Trophoblast cell (in vitro differentiated cells and primary cell): Measurements from ENCODE around the gene CTSH.

Experiments used
- DNase-seq, 2 donors: peaks; one replicate each; pipeline ENCODE4 v3.0.0-alpha.2; 2016
- H2AFZ ChIP-seq: 2 replicates; pipeline ENCODE4 v1.6.1; 2013; ENCODE audit warnings: low read length, moderate library complexity, mild to moderate bottlenecking; ENCODE audit not compliant: insufficient read depth, poor library complexity
- H2AK5ac ChIP-seq: 2 replicates; pipeline ENCODE4 v1.6.1; 2013; ENCODE audit warnings: mild to moderate bottlenecking, low read length
- H2BK120ac ChIP-seq: 2 replicates; pipeline ENCODE4 v1.6.1; 2013; ENCODE audit warnings: low read length, mild to moderate bottlenecking, moderate library complexity; ENCODE audit not compliant: insufficient read depth, poor library complexity
- H2BK12ac ChIP-seq: 2 replicates; pipeline ENCODE4 v1.6.1; 2013; ENCODE audit warnings: mild to moderate bottlenecking, low read length, moderate library complexity
- H2BK5ac ChIP-seq: 2 replicates; pipeline ENCODE4 v1.6.1; 2013; ENCODE audit warnings: low read length, low read depth, moderate library complexity, mild to moderate bottlenecking; ENCODE audit not compliant: poor library complexity
- H3K14ac ChIP-seq: 2 replicates; pipeline ENCODE4 v1.6.1; 2013; ENCODE audit warnings: mild to moderate bottlenecking, low read length
- H3K18ac ChIP-seq: 2 replicates; pipeline ENCODE4 v1.6.1; 2013; ENCODE audit warnings: mild to moderate bottlenecking, low read length
- H3K23ac ChIP-seq: 2 replicates; pipeline ENCODE4 v1.6.1; 2013; ENCODE audit warnings: low read length
- H3K27ac ChIP-seq: 2 replicates; pipeline ENCODE4 v1.5.1; 2013; ENCODE audit warnings: low read depth, mild to moderate bottlenecking, inconsistent platforms, low read length, moderate library complexity
- H3K27me3 ChIP-seq: 2 replicates; pipeline ENCODE4 v1.6.1; 2013; ENCODE audit warnings: inconsistent platforms, mild to moderate bottlenecking, low read length, moderate library complexity; ENCODE audit not compliant: insufficient read depth
- H3K36me3 ChIP-seq, 2 experiments: 1 replicate in 1 of 2; 2 replicates in 1 of 2; pipeline ENCODE4 v1.6.1; 2013; ENCODE audit warnings: low read length in 2 of 2, mild to moderate bottlenecking in 2 of 2, moderate library complexity in 1 of 2; ENCODE audit not compliant: insufficient read depth in 2 of 2, control insufficient read depth in 1 of 2
- H3K4ac ChIP-seq: 2 replicates; pipeline ENCODE4 v1.6.1; 2013; ENCODE audit warnings: low read depth, mild to moderate bottlenecking, low read length, moderate library complexity
- H3K4me1 ChIP-seq, 2 experiments: 1 replicate in 1 of 2; 2 replicates in 1 of 2; pipeline ENCODE4 v1.6.1; 2013; ENCODE audit warnings: low read length in 2 of 2, mild to moderate bottlenecking in 2 of 2, moderate library complexity in 1 of 2; ENCODE audit not compliant: insufficient read depth in 2 of 2, control insufficient read depth in 1 of 2
- H3K4me2 ChIP-seq: 2 replicates; pipeline ENCODE4 v1.6.1; 2013; ENCODE audit warnings: inconsistent platforms, mild to moderate bottlenecking, low read length, moderate library complexity
- H3K4me3 ChIP-seq: 2 replicates; pipeline ENCODE4 v1.5.1; 2013; ENCODE audit warnings: mild to moderate bottlenecking, low read depth, low read length, inconsistent platforms
- H3K79me1 ChIP-seq: one replicate; pipeline ENCODE4 v1.6.1; 2013; ENCODE audit warnings: low read length
- H3K79me2 ChIP-seq: 2 replicates; pipeline ENCODE4 v1.6.1; 2013; ENCODE audit warnings: low read length, mild to moderate bottlenecking; ENCODE audit not compliant: control insufficient read depth, insufficient read depth, poor library complexity
- H3K9ac ChIP-seq: 2 replicates; pipeline ENCODE4 v1.6.1; 2013; ENCODE audit warnings: mild to moderate bottlenecking, low read length
- H3K9me3 ChIP-seq: 2 replicates; pipeline ENCODE4 v1.6.1; 2013; ENCODE audit warnings: low read depth, mild to moderate bottlenecking, control low read depth, inconsistent platforms, low read length; ENCODE audit not compliant: insufficient read depth
- H4K12ac ChIP-seq: 2 replicates; pipeline ENCODE4 v1.6.1; 2013; ENCODE audit warnings: low read depth, mild to moderate bottlenecking, low read length, moderate library complexity
- H4K8ac ChIP-seq: 2 replicates; pipeline ENCODE4 v1.6.1; 2013; ENCODE audit warnings: low read depth, mild to moderate bottlenecking, low read length, moderate library complexity
- H4K91ac ChIP-seq: one replicate; pipeline ENCODE4 v1.6.1; 2013; ENCODE audit warnings: low read depth, mild to moderate bottlenecking, low read length, moderate library complexity
- WGBS: extraction: QIAGEN DNeasy Blood & Tissue Kit; methylation state at CpG from one replicate; pipeline ENCODE4 v1.1.7; 2013; ENCODE audit warnings: missing lambda C conversion rate; ENCODE audit not compliant: insufficient read length, insufficient coverage; ENCODE audit errors: extremely low coverage; 5-methylcytosine and 5-hydroxymethylcytosine counted together

Gene CTSH

GRCh38 chr15:78992416-78993256 lies 47.8 kb upstream of the CTSH start:
- H4K91ac ChIP-seq: no peak overlapping the region
- H3K79me1 ChIP-seq: peaks cover 17% of the 10 kb centered on the region
- peak in 1 of 2 donors; percentile 11 for DNase-seq
- H3K4ac ChIP-seq: no peak overlapping the region
- H3K79me2 ChIP-seq: no peaks in the 10 kb centered on the region
- H2BK120ac ChIP-seq: no peak overlapping the region
- no peaks in the 10 kb centered on the region for H3K27me3 ChIP-seq
- H4K12ac ChIP-seq: no peak overlapping the region
- no peak overlapping the region for H3K4me2 ChIP-seq
- no peak overlapping the region for H2AFZ ChIP-seq
- H3K23ac ChIP-seq: no peak overlapping the region
- H2BK5ac ChIP-seq: no peak overlapping the region
- H3K9ac ChIP-seq: no peak overlapping the region
- H3K9me3 ChIP-seq: peaks cover 12% of the 10 kb centered on the region
- H2AK5ac ChIP-seq: no peak overlapping the region
- peak overlapping the region; percentile 16 for H3K4me3 ChIP-seq
- no peak overlapping the region for H3K27ac ChIP-seq
- WGBS: no CpG with 5 or more reads among the region's 17 CpGs
- H3K36me3 ChIP-seq: peaks cover 2 to 3% of the 10 kb centered on the region in 2 experiments
- H3K4me1 ChIP-seq: peaks cover 27 to 29% of the 10 kb centered on the region in 2 experiments
- H2BK12ac ChIP-seq: no peak overlapping the region
- H4K8ac ChIP-seq: no peak overlapping the region
- no peak overlapping the region for H3K14ac ChIP-seq
- no peak overlapping the region for H3K18ac ChIP-seq

GRCh38 chr15:78991879-78992278 lies 47.0 kb upstream of the CTSH start:
- Histone ChIP-seq H3K4ac (no peak overlapping the region), H2BK5ac (no peak overlapping the region), H3K4me3 (no peak overlapping the region), H3K9ac (no peak overlapping the region), H2BK120ac (no peak overlapping the region), H3K4me1 (peaks cover 23 to 26% of the 10 kb centered on the region in 2 experiments), H3K27ac (no peak overlapping the region), H4K8ac (no peak overlapping the region), H3K4me2 (no peak overlapping the region), H4K91ac (no peak overlapping the region), H3K36me3 (peaks cover 2 to 3% of the 10 kb centered on the region in 2 experiments), H3K27me3 (no peaks in the 10 kb centered on the region), H4K12ac (no peak overlapping the region), H3K79me1 (peaks cover 16% of the 10 kb centered on the region), H2AK5ac (no peak overlapping the region), H3K79me2 (no peaks in the 10 kb centered on the region), H3K9me3 (peaks cover 12% of the 10 kb centered on the region), H2AFZ (no peak overlapping the region), H2BK12ac (no peak overlapping the region), H3K23ac (no peak overlapping the region), H3K14ac (no peak overlapping the region), H3K18ac (no peak overlapping the region)
- 100% methylated on average over 3 of the region's 15 CpGs for WGBS
- no peak for DNase-seq

GRCh38 chr15:78991476-78991875 lies 46.6 kb upstream of the CTSH start:
- Histone ChIP-seq H3K79me1 (peaks cover 13% of the 10 kb centered on the region), H4K8ac (no peak overlapping the region), H3K4ac (no peak overlapping the region), H3K9me3 (peaks cover 12% of the 10 kb centered on the region), H3K18ac (no peak overlapping the region), H3K4me2 (no peak overlapping the region), H3K9ac (no peak overlapping the region), H3K27ac (no peak overlapping the region), H3K23ac (no peak overlapping the region), H4K91ac (peak overlapping the region; percentile 16), H2BK5ac (no peak overlapping the region), H3K79me2 (no peaks in the 10 kb centered on the region), H3K36me3 (peaks cover 2 to 3% of the 10 kb centered on the region in 2 experiments), H2BK120ac (no peak overlapping the region), H2AK5ac (no peak overlapping the region), H3K4me1 (peaks cover 19 to 22% of the 10 kb centered on the region in 2 experiments), H3K27me3 (no peaks in the 10 kb centered on the region), H3K4me3 (no peak overlapping the region), H3K14ac (no peak overlapping the region), H4K12ac (no peak overlapping the region), H2BK12ac (no peak overlapping the region), H2AFZ (no peak overlapping the region)
- WGBS: no CpG with 5 or more reads among the region's 10 CpGs
- DNase-seq: no peak

- Histone ChIP-seq H3K14ac (no peak overlapping the region), H3K4me1 (peaks cover 9 to 11% of the 10 kb centered on the region in 2 experiments), H3K9ac (no peak overlapping the region), H2AFZ (no peak overlapping the region), H3K27ac (no peak overlapping the region), H3K79me2 (no peaks in the 10 kb centered on the region), H3K36me3 (peaks cover 2 to 3% of the 10 kb centered on the region in 2 experiments), H4K12ac (no peak overlapping the region), H2BK12ac (no peak overlapping the region), H2BK120ac (no peak overlapping the region), H2AK5ac (no peak overlapping the region), H3K4me2 (no peak overlapping the region), H4K91ac (no peak overlapping the region), H3K4me3 (no peak overlapping the region), H3K79me1 (peaks cover 8% of the 10 kb centered on the region), H2BK5ac (no peak overlapping the region), H3K9me3 (peaks cover 7% of the 10 kb centered on the region), H3K27me3 (no peaks in the 10 kb centered on the region), H3K4ac (no peak overlapping the region), H4K8ac (no peak overlapping the region), H3K18ac (no peak overlapping the region), H3K23ac (no peak overlapping the region)
- no peak for DNase-seq
- WGBS: no CpG with 5 or more reads among the region's 1 CpG
Measured at GRCh38 chr15:78990278-78990677, 45.4 kb upstream of the CTSH start.
